Measurements from ENCODE around the gene DCBLD2. TPM values are rescaled to one million over a fixed set of nuclear protein-coding genes. Genes with fewer than 3 reads are reported as not detected.

The DCBLD2 gene
- total RNA-seq, 1 experiment from 2014 or later = 48.0 TPM

GRCh38 chr3:98801043-98801747 lies 100.3 kb downstream of the DCBLD2 start:
- Histone ChIP-seq H3K56ac (ENCODE audit: insufficient read length, low read depth, low read length) (no peak overlapping the region), H2BK5ac (ENCODE audit: insufficient read length, low read length) (no peak overlapping the region), H3K27ac (ENCODE audit: insufficient read length, low read depth, low read length) (no peak overlapping the region), H3K4ac (ENCODE audit: low read depth, low read length) (no peak overlapping the region), H4K5ac (ENCODE audit: insufficient read length, low read depth, low read length) (no peak overlapping the region), H3K79me2 (ENCODE audit: insufficient read depth, low read length) (no peaks in the 10 kb centered on the region), H2AK5ac (ENCODE audit: insufficient read length, low read length) (no peak overlapping the region), H3T11ph (ENCODE audit: low read length) (no peak overlapping the region), H2BK15ac (ENCODE audit: low read depth, low read length) (no peak overlapping the region), H2BK120ac (ENCODE audit: low read depth, low read length, poor library complexity, severe bottlenecking) (no peak overlapping the region), H3K79me1 (ENCODE audit: insufficient read depth, low read depth, low read length, poor library complexity, severe bottlenecking) (no peaks in the 10 kb centered on the region), H3K9me3 (ENCODE audit: control insufficient read depth, low read depth, low read length) (no peaks in the 10 kb centered on the region), H3K9ac (ENCODE audit: extremely low read depth, insufficient read length, low read length) (no peak overlapping the region), H4K8ac (replicated peaks; ENCODE audit: insufficient read length, low read depth, low read length) (no peak overlapping the region), H4K91ac (ENCODE audit: insufficient read length, low read depth, low read length) (no peak overlapping the region), H3K23ac (ENCODE audit: insufficient read length, low read depth, low read length) (no peak overlapping the region), H2AFZ (ENCODE audit: low read length) (no peak overlapping the region), H2BK12ac (ENCODE audit: insufficient read length, low read depth, low read length) (no peak overlapping the region), H2BK20ac (ENCODE audit: low read depth, low read length, poor library complexity, severe bottlenecking) (no peak overlapping the region), H3K23me2 (ENCODE audit: insufficient read length, low read depth, low read length, poor library complexity, severe bottlenecking) (no peaks in the 10 kb centered on the region), H3K14ac (ENCODE audit: insufficient read depth, low read length) (no peak overlapping the region), H3K4me2 (ENCODE audit: insufficient read depth, insufficient read length, low read length) (no peak overlapping the region), H3K4me1 (ENCODE audit: insufficient read depth, low read length) (no peaks in the 10 kb centered on the region), H4K20me1 (ENCODE audit: control insufficient read depth, insufficient read depth, insufficient read length) (no peaks in the 10 kb centered on the region), H3K18ac (ENCODE audit: insufficient read length, low read depth, low read length) (no peak overlapping the region), H3K27me3 (ENCODE audit: insufficient read depth, low read length) (no peaks in the 10 kb centered on the region)
- no CpG with 5 or more reads among the region's 7 CpGs for WGBS (ENCODE audit: extremely low coverage, insufficient read length, low lambda C conversion rate)
- H3K4me3 Mint-ChIP-seq = no peak overlapping the region
- H3K4me1 Mint-ChIP-seq = no peaks in the 10 kb centered on the region
- peaks cover 4 to 5% of the 10 kb centered on the region in 2 experiments; a peak in 3 of 5 replicates for H3K9me3 Mint-ChIP-seq
- H3K27me3 Mint-ChIP-seq (ENCODE audit: low read depth) = no peaks in the 10 kb centered on the region
- DNase-seq = no peak
- peak overlapping the region in 1 of 3 experiments; percentile 57; a peak in 1 of 7 replicates for H3K27ac Mint-ChIP-seq
- H3K36me3 Mint-ChIP-seq (ENCODE audit: insufficient read depth in 1 of 3, low read depth in 3 of 3) = peaks cover 21 to 58% (median 46%) of the 10 kb centered on the region in 3 experiments
- TF ChIP-seq, protein P1, sequence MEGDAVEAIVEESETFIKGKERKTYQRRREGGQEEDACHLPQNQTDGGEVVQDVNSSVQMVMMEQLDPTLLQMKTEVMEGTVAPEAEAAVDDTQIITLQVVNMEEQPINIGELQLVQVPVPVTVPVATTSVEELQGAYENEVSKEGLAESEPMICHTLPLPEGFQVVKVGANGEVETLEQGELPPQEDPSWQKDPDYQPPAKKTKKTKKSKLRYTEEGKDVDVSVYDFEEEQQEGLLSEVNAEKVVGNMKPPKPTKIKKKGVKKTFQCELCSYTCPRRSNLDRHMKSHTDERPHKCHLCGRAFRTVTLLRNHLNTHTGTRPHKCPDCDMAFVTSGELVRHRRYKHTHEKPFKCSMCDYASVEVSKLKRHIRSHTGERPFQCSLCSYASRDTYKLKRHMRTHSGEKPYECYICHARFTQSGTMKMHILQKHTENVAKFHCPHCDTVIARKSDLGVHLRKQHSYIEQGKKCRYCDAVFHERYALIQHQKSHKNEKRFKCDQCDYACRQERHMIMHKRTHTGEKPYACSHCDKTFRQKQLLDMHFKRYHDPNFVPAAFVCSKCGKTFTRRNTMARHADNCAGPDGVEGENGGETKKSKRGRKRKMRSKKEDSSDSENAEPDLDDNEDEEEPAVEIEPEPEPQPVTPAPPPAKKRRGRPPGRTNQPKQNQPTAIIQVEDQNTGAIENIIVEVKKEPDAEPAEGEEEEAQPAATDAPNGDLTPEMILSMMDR (conservative IDR thresholded peaks at IDR 0.05) = peak; percentile 58
